ENCODE data around the gene LAMTOR1. TPM values are rescaled to one million over a fixed set of nuclear protein-coding genes. Genes with fewer than 3 reads are reported as not detected.

LAMTOR1 gene
- total and polyA plus RNA-seq, 2 donors (not counting 3 experiments of a cell fraction or from before 2014, with no cell fraction given): 95.1 to 174 TPM

DNA sequence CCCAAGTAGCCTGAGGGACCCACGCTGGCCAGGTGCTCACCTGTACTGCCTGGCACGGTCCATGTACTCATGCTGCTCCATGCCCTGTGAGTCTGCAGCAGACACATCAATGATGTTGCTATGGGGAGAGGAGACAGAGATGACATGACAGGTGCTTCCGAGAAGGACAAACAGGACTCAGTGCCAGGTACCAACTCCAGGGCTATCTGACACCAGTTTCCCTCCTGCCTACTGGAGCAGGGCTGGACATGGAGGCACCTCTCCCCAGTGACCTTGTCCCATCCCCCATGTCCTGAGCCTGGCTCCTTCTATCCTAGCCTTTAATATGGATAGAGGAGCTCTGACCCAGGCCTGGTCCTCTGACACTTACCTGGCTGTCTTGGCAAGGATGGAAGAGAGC lies 4.4 kb downstream of the LAMTOR1 start:
- CTCF ChIA-PET: interaction anchor here (1.4 to 3.4 kb wide), 2 partner anchors 45 to 73 kb away, joined by 6 to 35 read pairs; no protein-coding TSS in a partner anchor
- intact Hi-C loops (cut with micrococcal nuclease): no loop called here
- no peak for FAIRE-seq

More for the DNA sequence above, 4.4 kb downstream of the LAMTOR1 start:
- dilution Hi-C loops (cut with MboI; ENCODE audit: extremely low pct_ligation_motif_present, low sequenced_read_pairs): no loop called here
- H3K36me3 ChIP-seq (ENCODE audit: control insufficient read depth in 2 of 2, extremely low read depth in 1 of 2, insufficient read depth in 2 of 2, low read length in 2 of 2): peaks cover 11 to 23% of the 10 kb centered on the region in 2 experiments
- no peaks in the 10 kb centered on the region for H3K9me1 ChIP-seq (replicated peaks; ENCODE audit: control insufficient read depth, extremely low read depth, insufficient read depth, low read length)
- no peak for DNase-seq (ENCODE audit: low read depth, low spot score)
- no peak overlapping the region for H3K9ac ChIP-seq (replicated peaks; ENCODE audit: extremely low read depth, insufficient read depth, low read length)
- H3K79me2 ChIP-seq (ENCODE audit: control insufficient read depth, insufficient read depth, low read length): peaks cover 29% of the 10 kb centered on the region
- H3K4me3 ChIP-seq (replicated peaks in 1 of 3; ENCODE audit: insufficient read depth in 1 of 3, low read depth in 1 of 3, low read length in 3 of 3): no peak overlapping the region
- BruUV-seq (replicated peaks): no TSS peak
- no peak overlapping the region for H3K4me2 ChIP-seq (ENCODE audit: insufficient read depth, low read length)
- POLR2A ChIA-PET: no interaction called here
- peaks cover 26% of the 10 kb centered on the region for H3K4me1 ChIP-seq (ENCODE audit: control insufficient read depth, extremely low read depth, insufficient read depth, low read length)
- no peaks in the 10 kb centered on the region for H3K9me3 ChIP-seq (replicated peaks; ENCODE audit: control insufficient read depth, insufficient read depth, low read length)
- TF ChIP-seq JUN (IDR thresholded peaks at IDR 0.05; ENCODE audit: borderline replicate concordance, insufficient read depth, insufficient read length, low read depth) (no peak), POLR2A (IDR thresholded peaks at IDR 0.05; ENCODE audit: low read depth, low read length) (no peak), FOS (IDR thresholded peaks at IDR 0.05; ENCODE audit: borderline replicate concordance, insufficient read depth, low read length) (no peak), MYC (IDR thresholded peaks at IDR 0.05; ENCODE audit: low read depth, low read length) (no peak), EZH2 (IDR thresholded peaks at IDR 0.05; ENCODE audit: borderline replicate concordance, low read depth, low read length, severe bottlenecking) (no peak)
- TF ChIP-seq, protein P1, sequence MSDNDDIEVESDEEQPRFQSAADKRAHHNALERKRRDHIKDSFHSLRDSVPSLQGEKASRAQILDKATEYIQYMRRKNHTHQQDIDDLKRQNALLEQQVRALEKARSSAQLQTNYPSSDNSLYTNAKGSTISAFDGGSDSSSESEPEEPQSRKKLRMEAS (IDR thresholded peaks at IDR 0.05; ENCODE audit: insufficient read depth, insufficient read length): no peak
- TF ChIP-seq, protein P2, sequence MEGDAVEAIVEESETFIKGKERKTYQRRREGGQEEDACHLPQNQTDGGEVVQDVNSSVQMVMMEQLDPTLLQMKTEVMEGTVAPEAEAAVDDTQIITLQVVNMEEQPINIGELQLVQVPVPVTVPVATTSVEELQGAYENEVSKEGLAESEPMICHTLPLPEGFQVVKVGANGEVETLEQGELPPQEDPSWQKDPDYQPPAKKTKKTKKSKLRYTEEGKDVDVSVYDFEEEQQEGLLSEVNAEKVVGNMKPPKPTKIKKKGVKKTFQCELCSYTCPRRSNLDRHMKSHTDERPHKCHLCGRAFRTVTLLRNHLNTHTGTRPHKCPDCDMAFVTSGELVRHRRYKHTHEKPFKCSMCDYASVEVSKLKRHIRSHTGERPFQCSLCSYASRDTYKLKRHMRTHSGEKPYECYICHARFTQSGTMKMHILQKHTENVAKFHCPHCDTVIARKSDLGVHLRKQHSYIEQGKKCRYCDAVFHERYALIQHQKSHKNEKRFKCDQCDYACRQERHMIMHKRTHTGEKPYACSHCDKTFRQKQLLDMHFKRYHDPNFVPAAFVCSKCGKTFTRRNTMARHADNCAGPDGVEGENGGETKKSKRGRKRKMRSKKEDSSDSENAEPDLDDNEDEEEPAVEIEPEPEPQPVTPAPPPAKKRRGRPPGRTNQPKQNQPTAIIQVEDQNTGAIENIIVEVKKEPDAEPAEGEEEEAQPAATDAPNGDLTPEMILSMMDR (IDR thresholded peaks at IDR 0.05; ENCODE audit: extremely low read depth in 1 of 2, insufficient read depth in 1 of 2, low read depth in 1 of 2, low read length in 2 of 2): no peak
- H2AFZ ChIP-seq (ENCODE audit: low read depth, low read length): no peak overlapping the region
- no peaks in the 10 kb centered on the region for H4K20me1 ChIP-seq (replicated peaks; ENCODE audit: control insufficient read depth, extremely low read depth, insufficient read depth, low read length)
- no peaks in the 10 kb centered on the region for H3K27me3 ChIP-seq (ENCODE audit: control insufficient read depth in 2 of 2, insufficient read depth in 2 of 2, low read length in 2 of 2)
- H3K27ac ChIP-seq (ENCODE audit: insufficient read depth, low read depth, low read length): no peak overlapping the region
